ENCODE data around the gene IL17RA.

The IL17RA gene

GRCh38 chr22:17120281-17120680 is 35.5 kb downstream of the IL17RA start:
- Histone ChIP-seq H3F3A (ENCODE audit: low read depth) (peaks cover 20% of the 10 kb centered on the region; the same call in 1 of the 2 replicates), H2AFZ (ENCODE audit: low read length) (no peak overlapping the region), H3K36me3 (ENCODE audit: insufficient read depth, low read length) (no peaks in the 10 kb centered on the region), H3K27me3 (ENCODE audit: insufficient read depth, low read length, poor library complexity, severe bottlenecking) (no peaks in the 10 kb centered on the region), H3K4me1 (ENCODE audit: insufficient read depth, low read length, poor library complexity, severe bottlenecking) (peaks cover 39% of the 10 kb centered on the region), H3K9ac (ENCODE audit: low read depth, low read length, poor library complexity, severe bottlenecking) (no peak overlapping the region), H3K79me2 (ENCODE audit: insufficient read depth, low read length) (no peaks in the 10 kb centered on the region), H3K9me3 (ENCODE audit: insufficient read depth, low read depth, low read length) (no peaks in the 10 kb centered on the region), H3K4me3 (ENCODE audit: low read length, poor library complexity, severe bottlenecking) (no peak overlapping the region), H3K9me2 (replicated peaks; ENCODE audit: low read depth, low read length) (no peaks in the 10 kb centered on the region), H4K20me1 (ENCODE audit: insufficient read depth, low read length, poor library complexity, severe bottlenecking) (no peaks in the 10 kb centered on the region), H3K4me2 (ENCODE audit: low read depth, low read length, poor library complexity, severe bottlenecking) (no peak overlapping the region)
- no peak for TF ChIP-seq CTCF (conservative IDR thresholded peaks at IDR 0.05; ENCODE audit: low read length)
- TF ChIP-seq EZH2phosphoT487 (IDR thresholded peaks at IDR 0.05; ENCODE audit: borderline replicate concordance) = no peak

DNA sequence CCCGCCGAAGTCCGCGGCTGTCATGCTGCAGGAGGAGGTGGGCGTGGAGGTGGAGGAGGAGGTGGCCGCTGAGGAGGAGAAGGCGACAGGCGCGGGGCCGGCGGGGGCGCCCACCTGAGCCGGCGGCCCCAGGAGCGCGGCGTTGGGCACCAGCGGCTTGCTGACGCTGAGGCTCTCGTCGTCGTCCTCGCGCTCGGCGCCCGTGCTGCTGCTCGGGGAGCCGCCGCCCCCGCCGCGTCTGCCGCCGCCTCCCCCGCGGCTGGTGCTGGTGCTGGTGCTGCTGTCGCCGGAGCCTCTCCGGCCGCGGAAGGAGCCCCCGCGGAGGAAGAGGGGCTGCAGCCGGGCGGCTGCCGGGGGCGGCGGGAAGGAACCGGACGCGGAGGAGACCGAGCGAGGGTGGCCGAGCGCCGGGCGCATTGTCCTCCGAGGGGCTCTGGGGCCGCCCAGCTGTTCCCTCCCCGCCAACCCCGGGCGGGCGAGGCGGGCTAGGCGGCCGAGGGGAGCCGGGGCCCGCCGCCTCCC is 36.0 kb downstream of the IL17RA start:
- H3K79me2 ChIP-seq (ENCODE audit: insufficient read depth, low read length) = no peaks in the 10 kb centered on the region
- TF ChIP-seq CTCF (conservative IDR thresholded peaks at IDR 0.05; ENCODE audit: low read length) = no peak
- no peak for TF ChIP-seq EZH2phosphoT487 (IDR thresholded peaks at IDR 0.05; ENCODE audit: borderline replicate concordance)
- H3K36me3 ChIP-seq (ENCODE audit: insufficient read depth, low read length) = no peaks in the 10 kb centered on the region
- H3K27me3 ChIP-seq (ENCODE audit: insufficient read depth, low read length, poor library complexity, severe bottlenecking) = no peaks in the 10 kb centered on the region
- H3F3A ChIP-seq (ENCODE audit: low read depth) = peaks cover 15% of the 10 kb centered on the region; the same call in 1 of the 2 replicates
- H3K9ac ChIP-seq (ENCODE audit: low read depth, low read length, poor library complexity, severe bottlenecking) = no peak overlapping the region
- H3K9me3 ChIP-seq (ENCODE audit: insufficient read depth, low read depth, low read length) = no peaks in the 10 kb centered on the region
- H4K20me1 ChIP-seq (ENCODE audit: insufficient read depth, low read length, poor library complexity, severe bottlenecking) = no peaks in the 10 kb centered on the region
- peak overlapping the region; percentile 57 for H3K4me2 ChIP-seq (ENCODE audit: low read depth, low read length, poor library complexity, severe bottlenecking)
- H2AFZ ChIP-seq (ENCODE audit: low read length) = no peak overlapping the region
- peak overlapping the region; percentile 65 for H3K4me3 ChIP-seq (ENCODE audit: low read length, poor library complexity, severe bottlenecking)
- H3K9me2 ChIP-seq (replicated peaks; ENCODE audit: low read depth, low read length) = no peaks in the 10 kb centered on the region
- H3K4me1 ChIP-seq (ENCODE audit: insufficient read depth, low read length, poor library complexity, severe bottlenecking) = peaks cover 34% of the 10 kb centered on the region

- peaks cover 27% of the 10 kb centered on the region for H3K4me1 ChIP-seq (ENCODE audit: insufficient read depth, low read length, poor library complexity, severe bottlenecking)
- H2AFZ ChIP-seq (ENCODE audit: low read length) = no peak within 1 kb of the TSS
- no peaks in the 10 kb centered on the region for H3K9me2 ChIP-seq (replicated peaks; ENCODE audit: low read depth, low read length)
- no peaks in the 10 kb centered on the region for H4K20me1 ChIP-seq (ENCODE audit: insufficient read depth, low read length, poor library complexity, severe bottlenecking)
- TF ChIP-seq CTCF (conservative IDR thresholded peaks at IDR 0.05; ENCODE audit: low read length) (no peak), EZH2phosphoT487 (IDR thresholded peaks at IDR 0.05; ENCODE audit: borderline replicate concordance) (no peak)
- H3K9ac ChIP-seq (ENCODE audit: low read depth, low read length, poor library complexity, severe bottlenecking) = no peak within 1 kb of the TSS
- H3K36me3 ChIP-seq (ENCODE audit: insufficient read depth, low read length) = no peaks in the 10 kb centered on the region
- peak within 1 kb of the TSS; percentile 57 for H3K4me2 ChIP-seq (ENCODE audit: low read depth, low read length, poor library complexity, severe bottlenecking)
- no peaks in the 10 kb centered on the region for H3K9me3 ChIP-seq (ENCODE audit: insufficient read depth, low read depth, low read length)
- no peaks in the 10 kb centered on the region for H3K27me3 ChIP-seq (ENCODE audit: insufficient read depth, low read length, poor library complexity, severe bottlenecking)
- no peaks in the 10 kb centered on the region for H3K79me2 ChIP-seq (ENCODE audit: insufficient read depth, low read length)
- H3K4me3 ChIP-seq (ENCODE audit: low read length, poor library complexity, severe bottlenecking) = peak within 1 kb of the TSS; percentile 65
- H3F3A ChIP-seq (ENCODE audit: low read depth) = peaks cover 8% of the 10 kb centered on the region; the same call in 1 of the 2 replicates
Measured at GRCh38 chr22:17121233-17122195, 36.7 kb downstream of the IL17RA start, which contains the start of gene TMEM121B. Gene TMEM121B (minus strand): TSS chr22:17121360. CDS start chr22:17121127, 233 bp downstream.
